ENCODE data around the gene SFPQ.
"Not testable (repeated sequence)": the region's sequence is repeated elsewhere in the genome, so short reads cannot be mapped to it uniquely, and the experiment has no call there.

SFPQ gene

GRCh38 chr1:35137590-35137989 lies 55.4 kb downstream of the SFPQ start:
- DNase-seq: not testable (repeated sequence)

GRCh38 chr1:35136780-35137179 lies 56.2 kb downstream of the SFPQ start:
- no peak for DNase-seq

All from NCI-H146 (cell line).